Lung (tissue), 12 donors: ENCODE data around the gene POSTN. TPM values are rescaled to one million over a fixed set of nuclear protein-coding genes. Genes with fewer than 3 reads are reported as not detected.
"Not testable (repeated sequence)": the region's sequence is repeated elsewhere in the genome, so short reads cannot be mapped to it uniquely, and the experiment has no call there.

ENCODE experiments used
- ATAC-seq: fragments of 200-7000 bp; cut with Tn5 transposase; one replicate; pipeline ENCODE4 v1.9.1; 2020; ENCODE audit warnings: moderate number of reproducible peaks; ENCODE audit not compliant: insufficient read depth, low FRiP score
- DNase-seq, 3 donors: peaks; one replicate each; pipeline ENCODE4 v3.0.0-alpha.2; 2013 to 2017
- H3K27ac ChIP-seq, 2 donors: one replicate each; pipeline ENCODE4 v1.5.1; 2013; ENCODE audit warnings: mild to moderate bottlenecking in 2 of 2, moderate library complexity in 2 of 2, control low read depth in 1 of 2, inconsistent platforms in 1 of 2, low read depth in 1 of 2, low read length in 1 of 2
- H3K27me3 ChIP-seq, 3 donors: one replicate each; pipeline ENCODE4 v1.5.1; 2013; ENCODE audit warnings: low read length in 2 of 3; ENCODE audit not compliant: control insufficient read depth in 3 of 3, insufficient read depth in 3 of 3
- H3K36me3 ChIP-seq, 4 donors: one replicate each; pipeline ENCODE4 v1.5.1; 2013; ENCODE audit warnings: low read length in 4 of 4, mild to moderate bottlenecking in 1 of 4, moderate library complexity in 1 of 4; ENCODE audit not compliant: control insufficient read depth in 4 of 4, insufficient read depth in 4 of 4
- H3K4me1 ChIP-seq, 5 donors: one replicate each; pipeline ENCODE4 v1.5.1; 2013; ENCODE audit warnings: low read length in 5 of 5, mild to moderate bottlenecking in 2 of 5, moderate library complexity in 1 of 5; ENCODE audit not compliant: control insufficient read depth in 5 of 5, insufficient read depth in 5 of 5
- H3K4me3 ChIP-seq: one replicate; pipeline ENCODE4 v1.5.1; 2013; ENCODE audit warnings: mild to moderate bottlenecking, control low read depth, moderate library complexity
- H3K9ac ChIP-seq, 2 donors: one replicate each; pipeline ENCODE4 v1.5.1; 2013; ENCODE audit warnings: low read length in 2 of 2, control low read depth in 1 of 2; ENCODE audit not compliant: insufficient read depth in 1 of 2
- H3K9me3 ChIP-seq, 4 donors: one replicate each; pipeline ENCODE4 v1.5.1; 2013; ENCODE audit warnings: low read length in 3 of 4, mild to moderate bottlenecking in 1 of 4, moderate library complexity in 1 of 4; ENCODE audit not compliant: control insufficient read depth in 4 of 4, insufficient read depth in 3 of 4
- CTCF ChIP-seq: IDR thresholded peaks from 2 replicates; pipeline ENCODE4 v1.5.1; 2012; ENCODE audit warnings: mild to moderate bottlenecking; ENCODE audit errors: control extremely low read depth, extremely low read depth
- WGBS, 2 donors: extraction: QIAGEN DNeasy Blood & Tissue Kit; methylation state at CpG; one replicate each; pipeline ENCODE4 v1.1.7; 2013; 5-methylcytosine and 5-hydroxymethylcytosine counted together
- polyA plus RNA-seq, 2 donors: library from polyadenylated mRNA; stranded (reverse); fragments of 200-250 nt; gene quantifications; one replicate each; pipeline ENCODE4 v1.2.1, GENCODE V29; 2013
- total RNA-seq, 2 donors: library from RNA; depleted of rRNA in 1 of 2; stranded (reverse); fragments of >200 nt in 1 of 2; gene quantifications; one replicate each; pipeline ENCODE4 v1.2.1, GENCODE V29; 2014 to 2021
- donor health status: control.
- donor health status: control.
- donor health status: Bipolar disorder and iron deficiency.
- donor health status: healthy.
- donor health status: DM: yes; HTN: yes; CAD: no.

The POSTN gene
- total and polyA plus RNA-seq, 4 donors, result 9.3 to 280 (median 21.7) TPM

DNA sequence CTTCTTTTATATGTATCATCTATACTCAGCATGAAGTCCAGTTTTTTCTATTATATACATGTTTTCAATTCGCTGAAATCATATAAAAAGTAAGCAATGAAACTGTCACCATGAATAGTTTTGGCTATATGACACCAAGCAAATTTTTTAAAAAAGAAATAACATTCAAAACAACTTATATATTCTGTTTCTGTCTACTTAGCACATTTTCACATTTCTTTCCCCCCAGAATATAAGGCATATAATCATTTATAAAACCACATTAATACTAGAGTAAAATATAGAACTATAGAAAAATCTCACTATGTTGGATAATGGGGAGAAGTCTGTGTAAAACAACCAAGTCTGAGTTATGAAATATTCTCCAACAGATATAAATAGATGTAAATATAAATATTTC, 33.1 kb downstream of the POSTN start:
- Histone ChIP-seq H3K27me3 (no peaks in the 10 kb centered on the region), H3K4me3 (no peak overlapping the region), H3K4me1 (no peaks in the 10 kb centered on the region), H3K27ac (no peak overlapping the region), H3K9me3 (no peaks in the 10 kb centered on the region), H3K9ac (no peak overlapping the region), H3K36me3 (peaks cover 0 to 25% (median 4%) of the 10 kb centered on the region in 4 donors)
- 89 to 93% methylated on average over 1 of the region's 1 CpG for WGBS, 2 donors
- ATAC-seq (no peak), DNase-seq (no peak)
- TF ChIP-seq CTCF, result no peak

- WGBS, 2 donors, result 94 to 95% methylated on average over 2 of the region's 2 CpGs
- no peak overlapping the region for H3K27ac ChIP-seq
Measured at GRCh38 chr13:37561031-37561430, 37.5 kb downstream of the POSTN start.

GRCh38 chr13:37560526-37560925, 38.0 kb downstream of the POSTN start:
- Histone ChIP-seq H3K4me3 (no peak overlapping the region), H3K27me3 (no peaks in the 10 kb centered on the region), H3K9ac (no peak overlapping the region), H3K4me1 (no peaks in the 10 kb centered on the region), H3K36me3 (peaks cover 0 to 10% (median 0%) of the 10 kb centered on the region in 4 donors), H3K27ac (no peak overlapping the region), H3K9me3 (peaks cover 0 to 9% (median 4%) of the 10 kb centered on the region in 4 donors)
- ATAC-seq, result no peak
- no peak for DNase-seq
- 91% methylated on average over 3 of the region's 3 CpGs for WGBS, 2 donors
- no peak for TF ChIP-seq CTCF

More at GRCh38 chr13:37561031-37561430, 37.5 kb downstream of the POSTN start:
- no peaks in the 10 kb centered on the region for H3K4me1 ChIP-seq
- no peak for ATAC-seq
- H3K9ac ChIP-seq, result no peak overlapping the region
- H3K4me3 ChIP-seq, result no peak overlapping the region
- peaks cover 0 to 9% (median 4%) of the 10 kb centered on the region in 4 donors for H3K9me3 ChIP-seq
- peaks cover 0 to 10% (median 0%) of the 10 kb centered on the region in 4 donors for H3K36me3 ChIP-seq
- H3K27me3 ChIP-seq, result no peaks in the 10 kb centered on the region
- no peak for TF ChIP-seq CTCF
- DNase-seq, result no peak

GRCh38 chr13:37558766-37559165, 39.8 kb downstream of the POSTN start:
- H3K4me1 ChIP-seq, H3K27ac ChIP-seq, H3K27me3 ChIP-seq, H3K9me3 ChIP-seq, H3K9ac ChIP-seq, DNase-seq, H3K36me3 ChIP-seq, ATAC-seq, H3K4me3 ChIP-seq: not testable (repeated sequence)
- WGBS, 2 donors, result 82 to 90% methylated on average over 5 of the region's 5 CpGs
